ENCODE results near the gene TPM2. TPM values are rescaled to one million over a fixed set of nuclear protein-coding genes. Genes with fewer than 3 reads are reported as not detected.

Gene TPM2
- total and polyA plus RNA-seq, 8 donors = 11.3 to 227 (median 23.4) TPM

DNA sequence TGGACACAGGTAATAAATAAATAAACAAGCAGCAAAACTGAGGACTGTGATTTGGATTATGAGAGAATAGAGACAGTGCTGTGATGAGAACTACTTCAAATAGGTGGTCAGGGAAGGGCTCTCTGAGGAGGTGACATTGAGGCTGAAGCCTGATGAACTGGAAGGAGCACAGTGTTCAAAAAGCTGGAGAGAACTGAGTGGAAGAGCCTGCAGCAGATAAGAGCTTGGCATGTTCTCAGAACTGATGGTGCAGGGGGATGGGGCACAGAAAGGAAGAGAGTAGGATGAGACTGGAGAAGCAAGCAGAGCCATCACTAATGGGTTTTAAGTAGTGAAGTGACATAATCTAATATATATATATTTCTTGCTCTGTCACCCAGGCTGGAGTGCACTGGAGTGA lies 11.2 kb upstream of the TPM2 start:
- no peaks in the 10 kb centered on the region for H3K27me3 ChIP-seq
- ATAC-seq (no peak), DNase-seq (no peak), FAIRE-seq (no peak)
- intact Hi-C loops (cut with DNase I) = loop anchor here in 1 of 3 donors (10.0 kb wide), 1 partner anchor 56 kb away; no protein-coding TSS in a partner anchor
- H3K4me3 ChIP-seq = no peak overlapping the region
- no peak overlapping the region for H3K27ac ChIP-seq
- peaks cover 10 to 86% (median 65%) of the 10 kb centered on the region in 3 donors for H3K36me3 ChIP-seq
- H3K9me3 ChIP-seq = no peaks in the 10 kb centered on the region
- H3K4me1 ChIP-seq = peaks cover 0 to 12% (median 8%) of the 10 kb centered on the region in 3 donors
- TF ChIP-seq, protein P1, sequence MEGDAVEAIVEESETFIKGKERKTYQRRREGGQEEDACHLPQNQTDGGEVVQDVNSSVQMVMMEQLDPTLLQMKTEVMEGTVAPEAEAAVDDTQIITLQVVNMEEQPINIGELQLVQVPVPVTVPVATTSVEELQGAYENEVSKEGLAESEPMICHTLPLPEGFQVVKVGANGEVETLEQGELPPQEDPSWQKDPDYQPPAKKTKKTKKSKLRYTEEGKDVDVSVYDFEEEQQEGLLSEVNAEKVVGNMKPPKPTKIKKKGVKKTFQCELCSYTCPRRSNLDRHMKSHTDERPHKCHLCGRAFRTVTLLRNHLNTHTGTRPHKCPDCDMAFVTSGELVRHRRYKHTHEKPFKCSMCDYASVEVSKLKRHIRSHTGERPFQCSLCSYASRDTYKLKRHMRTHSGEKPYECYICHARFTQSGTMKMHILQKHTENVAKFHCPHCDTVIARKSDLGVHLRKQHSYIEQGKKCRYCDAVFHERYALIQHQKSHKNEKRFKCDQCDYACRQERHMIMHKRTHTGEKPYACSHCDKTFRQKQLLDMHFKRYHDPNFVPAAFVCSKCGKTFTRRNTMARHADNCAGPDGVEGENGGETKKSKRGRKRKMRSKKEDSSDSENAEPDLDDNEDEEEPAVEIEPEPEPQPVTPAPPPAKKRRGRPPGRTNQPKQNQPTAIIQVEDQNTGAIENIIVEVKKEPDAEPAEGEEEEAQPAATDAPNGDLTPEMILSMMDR (IDR thresholded peaks at IDR 0.05) = no peak

DNA sequence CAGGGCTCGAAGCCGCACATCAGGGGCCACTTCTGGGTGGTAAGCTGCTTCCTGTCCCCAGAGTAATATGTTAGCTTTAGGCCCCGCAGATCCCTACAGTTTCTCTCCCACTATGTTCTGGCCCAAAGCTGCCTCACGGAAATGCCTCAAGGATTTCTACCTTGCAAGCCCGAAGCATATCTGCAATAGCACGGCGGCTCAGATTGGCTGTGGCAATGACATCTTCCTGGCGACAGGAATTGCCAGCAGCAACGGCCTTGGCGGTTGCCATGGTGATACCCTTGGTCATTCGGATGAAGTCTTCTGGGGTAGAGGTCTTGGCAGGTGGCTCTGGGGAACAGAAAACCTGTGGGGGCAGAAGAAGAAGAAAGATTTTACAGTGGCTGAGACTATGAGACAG lies 10.3 kb upstream of the TPM2 start:
- peak in 1 of 6 donors; percentile 62 for DNase-seq
- Histone ChIP-seq H3K27ac (no peak overlapping the region), H3K4me3 (no peak overlapping the region), H3K27me3 (no peaks in the 10 kb centered on the region), H3K9me3 (no peaks in the 10 kb centered on the region), H3K4me1 (peaks cover 0 to 14% (median 12%) of the 10 kb centered on the region in 3 donors), H3K36me3 (peaks cover 5 to 77% (median 57%) of the 10 kb centered on the region in 3 donors)
- no peak for FAIRE-seq
- ATAC-seq = no peak
- 50% methylated on average over 11 of the region's 11 CpGs for WGBS, 2 donors
- intact Hi-C loops (cut with DNase I) = loop anchor here in 1 of 3 donors (10.0 kb wide), 1 partner anchor 55 kb away; no protein-coding TSS in a partner anchor
- TF ChIP-seq, protein P1 (IDR thresholded peaks at IDR 0.05) = no peak

DNA sequence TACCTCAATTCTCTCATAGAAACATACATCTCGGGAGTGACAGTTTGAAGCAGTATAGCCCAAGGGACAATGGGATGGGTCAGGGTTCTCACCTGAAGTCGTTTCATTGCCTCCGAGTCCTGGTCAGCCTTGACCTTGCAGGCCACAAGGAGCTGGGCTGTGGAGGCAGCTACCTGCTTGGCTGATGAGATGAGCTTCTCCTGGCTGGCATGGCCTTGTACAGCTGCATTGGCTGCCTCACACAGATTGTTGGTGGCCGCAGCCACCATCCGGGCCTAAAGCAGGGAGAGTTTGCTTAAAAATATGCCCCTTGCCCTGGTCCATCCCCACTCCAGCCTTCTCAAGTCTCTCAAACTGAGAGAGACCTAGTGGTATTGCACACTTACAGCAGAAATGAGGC lies 8.5 kb upstream of the TPM2 start:
- no peak for DNase-seq
- Histone ChIP-seq H3K9me3 (no peaks in the 10 kb centered on the region), H3K36me3 (peaks cover 2 to 59% (median 40%) of the 10 kb centered on the region in 3 donors), H3K27ac (no peak overlapping the region), H3K27me3 (no peaks in the 10 kb centered on the region), H3K4me3 (no peak overlapping the region), H3K4me1 (peaks cover 0 to 14% (median 12%) of the 10 kb centered on the region in 3 donors)
- ATAC-seq = no peak
- TF ChIP-seq, protein P1 (IDR thresholded peaks at IDR 0.05) = no peak
- intact Hi-C loops (cut with DNase I) = no loop called here
- WGBS, 2 donors = 89 to 90% methylated on average over 5 of the region's 5 CpGs
- FAIRE-seq = no peak

DNA sequence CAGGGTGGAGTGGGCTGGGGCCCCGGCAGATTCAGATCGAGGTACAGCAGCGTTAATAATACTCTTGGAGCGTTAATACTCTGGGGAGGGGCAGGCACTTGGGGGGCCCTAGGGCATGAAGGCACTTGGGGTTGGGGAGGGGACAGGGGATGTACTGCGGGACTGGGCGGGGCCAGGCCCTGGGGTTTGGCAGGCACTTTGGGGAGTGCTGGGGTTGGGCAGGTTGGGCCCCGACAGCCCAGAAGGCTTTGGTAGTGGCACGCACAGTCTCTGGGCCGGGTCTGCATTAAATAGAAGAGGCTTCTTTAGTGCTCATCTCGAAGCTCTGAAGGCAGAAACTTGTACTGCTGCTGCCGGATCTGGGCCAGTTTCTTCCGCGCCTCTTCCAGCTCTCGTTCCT lies 7.8 kb upstream of the TPM2 start:
- ATAC-seq (no peak), FAIRE-seq (no peak), DNase-seq (peak in 2 of 6 donors; percentile 55 to 72)
- TF ChIP-seq, protein P1 (IDR thresholded peaks at IDR 0.05) = no peak
- H3K27me3 ChIP-seq = no peaks in the 10 kb centered on the region
- no peaks in the 10 kb centered on the region for H3K9me3 ChIP-seq
- intact Hi-C loops (cut with DNase I) = no loop called here
- no peak overlapping the region for H3K4me3 ChIP-seq
- WGBS, 2 donors = 89 to 91% methylated on average over 14 of the region's 14 CpGs
- peaks cover 0 to 14% (median 12%) of the 10 kb centered on the region in 3 donors for H3K4me1 ChIP-seq
- H3K36me3 ChIP-seq = peaks cover 2 to 51% (median 34%) of the 10 kb centered on the region in 3 donors
- H3K27ac ChIP-seq = peak overlapping the region in 1 of 4 donors; percentile 40

DNA sequence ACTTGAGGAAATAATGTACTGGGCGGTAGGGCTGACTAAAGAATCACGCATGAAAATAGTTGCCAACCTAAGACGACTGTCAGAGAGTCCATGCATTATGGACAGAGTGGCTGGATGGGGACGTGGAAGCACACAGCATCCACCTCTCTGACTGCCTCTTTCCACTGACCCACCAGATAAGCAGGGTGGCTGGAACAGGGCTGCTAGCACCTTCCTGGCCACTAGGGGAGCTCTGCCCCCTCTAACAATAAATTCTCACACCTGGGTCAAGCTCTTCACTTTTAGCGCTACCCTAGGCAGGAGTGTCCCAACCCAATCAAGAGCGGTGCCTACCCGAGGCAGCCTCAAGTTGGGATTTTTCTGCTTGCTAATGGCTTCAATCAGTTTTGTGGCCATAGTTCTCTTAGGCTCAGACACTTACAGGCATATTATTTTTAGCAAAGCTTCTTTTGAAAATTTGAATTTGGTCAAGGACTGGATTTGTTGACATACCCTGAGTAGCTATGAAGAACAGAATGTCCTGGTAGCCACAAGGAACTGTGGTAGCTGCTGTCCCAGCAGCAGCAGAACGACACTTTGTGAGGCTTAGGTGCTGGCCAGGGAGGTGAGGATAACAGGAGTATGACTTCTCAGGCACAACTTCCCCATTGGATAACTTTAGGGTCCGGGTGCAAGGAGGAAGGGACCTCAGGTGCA lies 6.9 kb upstream of the TPM2 start:
- TF ChIP-seq, protein P1 (IDR thresholded peaks at IDR 0.05) = peak; percentile 82 to 95 (median 91)
- peak; percentile 71 to 91 (median 84) for ATAC-seq
- Histone ChIP-seq H3K9me3 (no peaks in the 10 kb centered on the region), H3K27me3 (no peaks in the 10 kb centered on the region), H3K4me1 (peaks cover 0 to 14% (median 12%) of the 10 kb centered on the region in 3 donors), H3K36me3 (peaks cover 2 to 43% (median 26%) of the 10 kb centered on the region in 3 donors), H3K27ac (peak overlapping the region; percentile 38 to 67 (median 44)), H3K4me3 (no peak overlapping the region)
- peak; percentile 60 to 80 (median 75) for DNase-seq
- 23 to 24% methylated on average over 9 of the region's 9 CpGs for WGBS, 2 donors
- intact Hi-C loops (cut with DNase I) = no loop called here
- no peak for FAIRE-seq
